Left hindlimb (tissue), 1 donor: ENCODE data around the gene RDH14.

Experiments
- DNase-seq: peaks from one replicate; pipeline ENCODE4 v3.0.0-alpha.2; 2018

The RDH14 gene

GRCh38 chr2:18560031-18560796 lies at the start of gene RDH14:
TSS of gene RDH14 (minus strand) at chr2:18560653. CDS start at chr2:18560572, 81 bp downstream.
- DNase-seq, result peak; percentile 96

- no peak for DNase-seq
Measured at GRCh38 chr2:18610090-18610489, 49.6 kb upstream of the RDH14 start.

GRCh38 chr2:18605115-18605514 lies 44.7 kb upstream of the RDH14 start:
- no peak for DNase-seq

- no peak for DNase-seq
Measured at GRCh38 chr2:18604531-18604885, 44.1 kb upstream of the RDH14 start.

GRCh38 chr2:18603854-18604530 lies 43.5 kb upstream of the RDH14 start:
- no peak for DNase-seq

- DNase-seq, result no peak
Measured at GRCh38 chr2:18602298-18602697, 41.8 kb upstream of the RDH14 start.

- DNase-seq, result no peak
Measured at GRCh38 chr2:18600255-18600613, 39.8 kb upstream of the RDH14 start.

GRCh38 chr2:18599509-18600254 lies 39.2 kb upstream of the RDH14 start:
- peak; percentile 30 for DNase-seq

- DNase-seq, result no peak
Measured at GRCh38 chr2:18598848-18599484, 38.5 kb upstream of the RDH14 start.

GRCh38 chr2:18597618-18598017 lies 37.2 kb upstream of the RDH14 start:
- DNase-seq, result no peak

- DNase-seq, result no peak
Measured at GRCh38 chr2:18596993-18597392, 36.5 kb upstream of the RDH14 start.

GRCh38 chr2:18593496-18593895 lies 33.0 kb upstream of the RDH14 start:
- DNase-seq, result no peak

- no peak for DNase-seq
Measured at GRCh38 chr2:18592372-18592771, 31.9 kb upstream of the RDH14 start.

GRCh38 chr2:18589354-18589753 lies 28.9 kb upstream of the RDH14 start, which contains the start of gene NT5C1B:
TSS of gene NT5C1B (minus strand) at chr2:18589569. CDS start at chr2:18589468, 101 bp downstream.
- DNase-seq, result no peak

GRCh38 chr2:18588802-18589201 lies 28.3 kb upstream of the RDH14 start:
- DNase-seq, result no peak

- no peak for DNase-seq
Measured at GRCh38 chr2:18588049-18588448, 27.6 kb upstream of the RDH14 start.

GRCh38 chr2:18585526-18585925 lies 25.1 kb upstream of the RDH14 start:
- DNase-seq, result no peak

- no peak for DNase-seq
Measured at GRCh38 chr2:18584608-18584954, 24.1 kb upstream of the RDH14 start.

GRCh38 chr2:18583905-18584607 lies 23.6 kb upstream of the RDH14 start:
- no peak for DNase-seq

GRCh38 chr2:18580606-18581005 lies 20.2 kb upstream of the RDH14 start:
- DNase-seq, result no peak

- no peak for DNase-seq
Measured at GRCh38 chr2:18578033-18578432, 17.6 kb upstream of the RDH14 start.

GRCh38 chr2:18566145-18566769 lies 5.8 kb upstream of the RDH14 start:
- DNase-seq, result no peak

- DNase-seq, result no peak
Measured at GRCh38 chr2:18560797-18561085, 288 bp upstream of the RDH14 start.
